IMR-90 (cell line): ENCODE results near the gene TXNDC16. TPM values are rescaled to one million over a fixed set of nuclear protein-coding genes. Genes with fewer than 3 reads are reported as not detected.

Experiments used
- ATAC-seq: fragments of 200-7000 bp; cut with Tn5 transposase; 2 replicates; pipeline ENCODE4 v1.9.1; 2020; ENCODE audit warnings: low read depth, mild to moderate bottlenecking, moderate library complexity
- BruUV-seq: library from RNA; stranded (reverse); fragments of 400-500 nt; replicated peaks from 2 replicates; lab custom pipeline; 2021; lab: Mats Ljungman, UMichigan
- CTCF ChIA-PET: fragments of 300-600 bp; formaldehyde crosslinking; extraction: SDS; loops from one replicate; lab custom pipeline; 2021; ENCODE audit warnings: antibody characterized with exemption; lab: Yijun Ruan, JAX
- POLR2A ChIA-PET: fragments of 300-600 bp; sonication (Branson Sonifier 250); formaldehyde crosslinking; loops from one replicate; lab custom pipeline; 2022; ENCODE audit warnings: antibody characterized with exemption; ENCODE audit not compliant: unreplicated experiment; lab: Charles Lee
- DNase-seq: peaks from one replicate; pipeline ENCODE4 v3.0.0; 2013
- H2AFZ ChIP-seq: replicated peaks from 2 replicates; pipeline ENCODE3; 2013; ENCODE audit warnings: low read length, mild to moderate bottlenecking; ENCODE audit not compliant: poor library complexity
- H2AK5ac ChIP-seq: 2 replicates; pipeline ENCODE4 v1.6.1; 2013; ENCODE audit warnings: low read depth, low read length, inconsistent platforms
- H2AK9ac ChIP-seq: replicated peaks from 2 replicates; pipeline ENCODE3; 2013; ENCODE audit warnings: mild to moderate bottlenecking, low read depth, low read length, moderate library complexity; ENCODE audit not compliant: poor library complexity
- H2BK120ac ChIP-seq: 2 replicates; pipeline ENCODE4 v1.6.1; 2013; ENCODE audit warnings: low read depth, low read length, inconsistent platforms
- H2BK15ac ChIP-seq: 3 replicates; pipeline ENCODE4 v1.6.1; 2013; ENCODE audit warnings: low read depth, low read length, inconsistent platforms
- H2BK20ac ChIP-seq: 2 replicates; pipeline ENCODE4 v1.6.1; 2013; ENCODE audit warnings: low read depth, mild to moderate bottlenecking, inconsistent platforms, low read length, moderate library complexity
- H2BK5ac ChIP-seq: 2 replicates; pipeline ENCODE4 v1.6.1; 2013; ENCODE audit warnings: mild to moderate bottlenecking, low read depth, low read length, inconsistent platforms; ENCODE audit not compliant: poor library complexity, severe bottlenecking
- H3K14ac ChIP-seq: replicated peaks from 2 replicates; pipeline ENCODE4 v1.6.1; 2013; ENCODE audit warnings: low read depth, low read length, inconsistent platforms
- H3K18ac ChIP-seq: 2 replicates; pipeline ENCODE4 v1.6.1; 2013; ENCODE audit warnings: low read depth, low read length, control low read depth
- H3K23ac ChIP-seq: 2 replicates; pipeline ENCODE4 v1.6.1; 2013; ENCODE audit warnings: low read depth, low read length, inconsistent platforms
- H3K27ac ChIP-seq: 2 replicates; pipeline ENCODE4 v1.5.1; 2013; ENCODE audit warnings: mild to moderate bottlenecking, control low read depth, low read length; ENCODE audit not compliant: insufficient read depth
- H3K27me3 ChIP-seq: 2 replicates; pipeline ENCODE4 v1.6.1; 2013; ENCODE audit warnings: low read length; ENCODE audit not compliant: control insufficient read depth, insufficient read depth
- H3K36me3 ChIP-seq: 2 replicates; pipeline ENCODE4 v1.6.1; 2013; ENCODE audit warnings: low read length, mixed read lengths; ENCODE audit not compliant: control insufficient read depth, insufficient read depth
- H3K4ac ChIP-seq: 2 replicates; pipeline ENCODE4 v1.6.1; 2013; ENCODE audit warnings: low read depth, low read length, inconsistent platforms
- H3K4me1 ChIP-seq: 2 replicates; pipeline ENCODE4 v1.6.1; 2013; ENCODE audit warnings: low read length, mixed read lengths; ENCODE audit not compliant: control insufficient read depth, insufficient read depth
- H3K4me2 ChIP-seq: 2 replicates; pipeline ENCODE4 v1.6.1; 2013; ENCODE audit warnings: low read depth, mild to moderate bottlenecking, control low read depth, low read length, moderate library complexity
- H3K4me3 ChIP-seq: 2 replicates; pipeline ENCODE4 v1.5.1; 2013; ENCODE audit warnings: low read depth, mild to moderate bottlenecking, control low read depth, low read length, moderate library complexity; ENCODE audit not compliant: insufficient read depth
- H3K56ac ChIP-seq: 2 replicates; pipeline ENCODE4 v1.6.1; 2013; ENCODE audit warnings: low read length, inconsistent platforms; ENCODE audit not compliant: insufficient read depth; ENCODE audit errors: extremely low read depth
- H3K79me1 ChIP-seq, 2 experiments: 2 replicates each; pipeline ENCODE4 v1.6.1; 2013; ENCODE audit warnings: low read length in 2 of 2, inconsistent platforms in 1 of 2, low read depth in 1 of 2
- H3K9ac ChIP-seq: 2 replicates; pipeline ENCODE4 v1.6.1; 2013; ENCODE audit warnings: low read depth, low read length, control low read depth
- H3K9me1 ChIP-seq: 2 replicates; pipeline ENCODE4 v1.6.1; 2013; ENCODE audit warnings: low read length, inconsistent platforms; ENCODE audit not compliant: insufficient read depth
- H3K9me3 ChIP-seq: 2 replicates; pipeline ENCODE4 v1.6.1; 2013; ENCODE audit warnings: low read length; ENCODE audit not compliant: control insufficient read depth, insufficient read depth
- H4K20me1 ChIP-seq: 2 replicates; pipeline ENCODE4 v1.6.1; 2013; ENCODE audit warnings: low read length, inconsistent platforms; ENCODE audit not compliant: insufficient read depth
- H4K5ac ChIP-seq: 2 replicates; pipeline ENCODE4 v1.6.1; 2013; ENCODE audit warnings: mild to moderate bottlenecking, low read depth, low read length, control low read depth
- H4K8ac ChIP-seq, 2 experiments: 2 replicates each; pipeline ENCODE4 v1.6.1; 2013; ENCODE audit warnings: low read depth in 2 of 2, low read length in 2 of 2, control low read depth in 1 of 2, inconsistent platforms in 1 of 2
- H4K91ac ChIP-seq: 2 replicates; pipeline ENCODE4 v1.6.1; 2013; ENCODE audit warnings: low read depth, low read length, inconsistent platforms; ENCODE audit not compliant: insufficient read depth
- BHLHE40 ChIP-seq: fragments of 150-350 bp; IDR thresholded peaks from 2 replicates; pipeline ENCODE4 v1.6.1; 2016; ENCODE audit warnings: mild to moderate bottlenecking, low read depth, low read length
- CHD1 ChIP-seq: IDR thresholded peaks from 2 replicates; pipeline ENCODE4 v1.6.1; 2012; ENCODE audit warnings: low read depth, low read length, improper control_type of control experiment
- CTCF ChIP-seq: conservative IDR thresholded peaks from 2 replicates; pipeline ENCODE4 v1.5.1; 2012; ENCODE audit warnings: mild to moderate bottlenecking, low read depth, low read length, improper control_type of control experiment
- MAFK ChIP-seq: IDR thresholded peaks from 2 replicates; pipeline ENCODE4 v1.6.1; 2012; ENCODE audit warnings: low read depth, low read length, improper control_type of control experiment
- MXI1 ChIP-seq: IDR thresholded peaks from 2 replicates; pipeline ENCODE4 v1.6.1; 2012; ENCODE audit warnings: low read depth, mild to moderate bottlenecking, low read length, moderate library complexity, borderline replicate concordance
- NFE2L2 ChIP-seq: fragments of 150-350 bp; IDR thresholded peaks from 2 replicates; pipeline ENCODE4 v1.6.1; 2016; ENCODE audit warnings: low read depth, mild to moderate bottlenecking, low read length
- POLR2A ChIP-seq: IDR thresholded peaks from 2 replicates; pipeline ENCODE4 v1.6.1; 2012; ENCODE audit warnings: mild to moderate bottlenecking, low read depth, low read length
- RFX5 ChIP-seq: IDR thresholded peaks from 2 replicates; pipeline ENCODE4 v1.8.0; 2012; ENCODE audit warnings: low read depth, mild to moderate bottlenecking, low read length, moderate library complexity
- USF2 ChIP-seq: fragments of 150-350 bp; IDR thresholded peaks from 2 replicates; pipeline ENCODE4 v1.6.1; 2017; ENCODE audit warnings: mild to moderate bottlenecking, antibody characterized with exemption, low read length, low read depth
- dilution Hi-C: fragments of 300-500 bp; cut with HindIII; formaldehyde crosslinking; loops from one replicate; pipeline ENCODE4 v1.14.3; 2018; ENCODE audit warnings: low sequenced_read_pairs; ENCODE audit not compliant: unreplicated experiment
- in situ Hi-C: fragments of 300-500 bp; cut with MboI; formaldehyde crosslinking; loops from 3 replicates; pipeline ENCODE4 v1.14.3; 2019; ENCODE audit warnings: low sequenced_read_pairs, inconsistent platforms, mixed read lengths
- intact Hi-C: fragments of 100-400 bp; cut with micrococcal nuclease; formaldehyde crosslinking; loops from 2 replicates; pipeline ENCODE4 v1.10.0; 2022
- polyA plus RNA-seq, 3 experiments: library from polyadenylated mRNA; depleted of rRNA; stranded (reverse); fragments of >200 nt; gene quantifications; 2 replicates each; pipeline ENCODE4 v1.2.3, GENCODE V29; 2012; ENCODE audit warnings: low replicate concordance in 1 of 3
- total RNA-seq: library from RNA; depleted of rRNA; stranded (reverse); fragments of >200 nt; gene quantifications from 2 replicates; pipeline ENCODE4 v1.2.3, GENCODE V29; 2012

The TXNDC16 gene
- total and polyA plus RNA-seq, 2 of the 4 experiments (the other 2 are of a cell fraction), result 1.4 TPM

- Histone ChIP-seq H3K9me1 (no peaks in the 10 kb centered on the region; the same call in 1 of the 2 replicates), H3K14ac (no peak overlapping the region), H2AFZ (no peak overlapping the region), H3K9me3 (no peaks in the 10 kb centered on the region), H3K23ac (no peak overlapping the region), H3K9ac (no peak overlapping the region), H2AK9ac (no peak overlapping the region), H4K8ac (no peak overlapping the region), H3K27ac (no peak overlapping the region), H3K36me3 (no peaks in the 10 kb centered on the region), H2AK5ac (no peak overlapping the region), H3K4me1 (peaks cover 2% of the 10 kb centered on the region; the same call in 1 of the 2 replicates), H3K79me1 (no peaks in the 10 kb centered on the region), H3K4ac (no peak overlapping the region), H3K56ac (no peak overlapping the region), H4K5ac (no peak overlapping the region), H2BK120ac (no peak overlapping the region), H4K20me1 (no peaks in the 10 kb centered on the region), H3K4me2 (no peak overlapping the region), H3K4me3 (no peak overlapping the region), H2BK5ac (no peak overlapping the region), H3K18ac (no peak overlapping the region), H2BK15ac (no peak overlapping the region), H4K91ac (no peak overlapping the region), H3K27me3 (no peaks in the 10 kb centered on the region), H2BK20ac (no peak overlapping the region)
- in situ Hi-C loops (no loop called here), dilution Hi-C loops (no loop called here), intact Hi-C loops (no loop called here)
- no TSS peak for BruUV-seq
- TF ChIP-seq CTCF (no peak), BHLHE40 (no peak), MAFK (peak; percentile 15; the same call in 1 of the 2 replicates), CHD1 (no peak), NFE2L2 (peak; percentile 68; the same call in 1 of the 2 replicates), USF2 (no peak), MXI1 (no peak), RFX5 (no peak), POLR2A (no peak)
- POLR2A ChIA-PET, result no interaction called here
- CTCF ChIA-PET, result interaction anchor here (1.3 kb wide), 1 partner anchor 24 kb away, joined by 3 read pairs; no protein-coding TSS in a partner anchor
- DNase-seq (peak; percentile 28), ATAC-seq (no peak)
These were observed 31.2 kb upstream of the TXNDC16 start for GRCh38 chr14:52583544-52583943.
